ES-I3 (cell line): ENCODE measurements around the gene CCDC106.

Experiments
- H3K36me3 ChIP-seq: 2 replicates; pipeline ENCODE4 v1.6.1; 2013; ENCODE audit warnings: mild to moderate bottlenecking, low read length, control low read depth, moderate library complexity; ENCODE audit not compliant: insufficient read depth
- H3K4me1 ChIP-seq: 2 replicates; pipeline ENCODE4 v1.6.1; 2013; ENCODE audit warnings: mild to moderate bottlenecking, control low read depth, low read length; ENCODE audit not compliant: insufficient read depth
- H3K9ac ChIP-seq: 2 replicates; pipeline ENCODE4 v1.6.1; 2013; ENCODE audit warnings: low read depth, mild to moderate bottlenecking, low read length, moderate library complexity
- H3K9me3 ChIP-seq: 2 replicates; pipeline ENCODE4 v1.6.1; 2013; ENCODE audit warnings: mild to moderate bottlenecking, low read length, moderate library complexity; ENCODE audit not compliant: control insufficient read depth, insufficient read depth

The CCDC106 gene

DNA sequence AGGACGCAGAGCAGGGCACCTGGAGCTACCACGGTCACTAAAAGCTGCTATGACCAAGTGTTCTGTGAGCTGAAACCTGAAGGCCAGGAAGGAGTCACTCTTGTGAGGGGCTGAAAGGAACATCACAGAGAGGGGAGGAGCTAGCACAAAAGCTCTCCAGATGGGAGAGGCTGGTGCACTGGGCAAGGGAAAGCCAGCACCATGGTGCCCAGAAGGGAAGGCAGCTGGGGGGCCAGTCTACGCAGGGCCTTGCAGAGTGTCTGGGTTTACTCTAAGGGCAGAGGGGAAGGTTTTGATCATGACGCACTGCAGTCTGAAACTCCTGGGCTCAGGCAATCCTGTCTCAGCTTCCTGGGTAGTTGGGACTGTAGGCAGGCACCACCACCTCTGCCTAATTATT, 11.3 kb upstream of the CCDC106 start:
- Histone ChIP-seq H3K9ac (no peak overlapping the region), H3K4me1 (peaks cover 8% of the 10 kb centered on the region; the same call in 1 of the 2 replicates), H3K36me3 (no peaks in the 10 kb centered on the region), H3K9me3 (no peaks in the 10 kb centered on the region)

DNA sequence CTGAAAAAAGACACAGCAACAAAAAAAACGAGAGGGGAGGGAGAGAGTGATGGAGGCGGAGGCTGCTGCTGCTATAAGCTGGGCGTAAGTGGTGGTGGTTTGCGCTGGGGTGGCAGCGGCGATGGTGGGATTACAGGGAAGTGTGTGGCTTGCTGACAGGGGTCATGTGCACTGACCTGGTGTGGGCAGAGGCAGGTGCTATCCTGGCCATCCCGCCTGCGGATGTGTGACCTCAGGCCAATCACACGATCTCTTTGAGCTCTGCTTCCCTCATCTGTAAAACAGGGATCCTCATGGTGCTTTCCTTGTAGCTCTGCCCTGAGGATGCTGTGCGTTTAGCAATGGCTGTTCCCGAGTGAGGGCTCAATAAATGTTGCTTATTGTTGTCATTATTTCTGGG, 10.5 kb upstream of the CCDC106 start:
- Histone ChIP-seq H3K4me1 (peaks cover 8% of the 10 kb centered on the region; the same call in 1 of the 2 replicates), H3K36me3 (no peaks in the 10 kb centered on the region), H3K9me3 (no peaks in the 10 kb centered on the region), H3K9ac (no peak overlapping the region)

DNA sequence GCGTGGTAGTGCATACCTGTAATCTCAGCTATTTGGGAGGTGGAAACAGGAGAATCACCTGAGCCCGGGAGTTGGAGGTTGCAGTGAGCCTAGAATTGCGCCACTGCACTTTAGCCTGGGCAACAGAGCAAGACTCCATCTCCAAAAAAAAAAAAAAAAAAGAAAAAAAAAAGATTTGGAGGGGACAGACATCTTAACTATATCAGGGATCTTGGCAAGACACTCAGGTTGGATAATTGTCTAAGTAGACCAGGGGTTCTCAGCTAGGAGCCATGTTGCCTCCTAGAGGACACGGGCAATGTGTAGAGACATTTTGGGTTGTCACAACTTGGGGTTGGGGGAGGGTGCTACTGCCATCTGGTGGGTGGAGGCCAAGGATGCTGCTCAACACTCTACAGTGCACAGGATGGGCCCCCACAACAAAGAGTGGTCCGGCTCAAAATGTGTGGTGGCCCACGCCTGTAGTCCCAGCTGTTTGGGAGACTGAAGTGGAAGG, 9.1 kb upstream of the CCDC106 start:
- Histone ChIP-seq H3K9ac (no peak overlapping the region), H3K4me1 (peaks cover 8% of the 10 kb centered on the region; the same call in 1 of the 2 replicates), H3K36me3 (no peaks in the 10 kb centered on the region), H3K9me3 (no peaks in the 10 kb centered on the region)

DNA sequence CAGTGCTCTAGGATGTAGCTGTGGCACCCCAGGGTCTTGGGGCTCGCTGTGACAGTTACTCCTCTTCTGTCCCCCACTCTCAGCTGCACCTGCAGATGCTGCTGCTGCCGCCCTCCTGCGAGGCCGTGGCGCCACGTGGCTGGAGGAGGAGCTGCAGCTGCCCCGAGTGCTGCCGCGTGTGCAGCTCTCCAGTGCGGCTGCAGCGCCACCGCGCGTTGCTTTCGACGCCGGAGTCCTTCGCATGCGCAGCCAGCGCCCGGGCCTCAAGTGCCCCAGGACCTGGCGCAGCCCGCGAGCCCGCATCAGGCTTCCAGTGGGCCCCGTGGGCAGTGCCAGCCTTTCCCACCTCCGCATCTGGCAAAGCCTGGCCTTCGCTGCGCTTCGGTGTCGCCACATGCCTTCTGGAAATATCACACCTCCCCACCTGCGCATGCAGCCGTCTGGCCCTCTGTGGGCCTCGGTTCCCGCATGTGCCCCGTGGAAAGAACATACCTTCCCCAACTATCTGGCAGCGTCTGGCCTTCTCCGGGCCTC, 7.9 kb upstream of the CCDC106 start:
- H3K9ac ChIP-seq, result peak overlapping the region; percentile 89
- H3K9me3 ChIP-seq, result no peaks in the 10 kb centered on the region
- H3K4me1 ChIP-seq, result peaks cover 8% of the 10 kb centered on the region; the same call in 1 of the 2 replicates
- H3K36me3 ChIP-seq, result peaks cover 2% of the 10 kb centered on the region

DNA sequence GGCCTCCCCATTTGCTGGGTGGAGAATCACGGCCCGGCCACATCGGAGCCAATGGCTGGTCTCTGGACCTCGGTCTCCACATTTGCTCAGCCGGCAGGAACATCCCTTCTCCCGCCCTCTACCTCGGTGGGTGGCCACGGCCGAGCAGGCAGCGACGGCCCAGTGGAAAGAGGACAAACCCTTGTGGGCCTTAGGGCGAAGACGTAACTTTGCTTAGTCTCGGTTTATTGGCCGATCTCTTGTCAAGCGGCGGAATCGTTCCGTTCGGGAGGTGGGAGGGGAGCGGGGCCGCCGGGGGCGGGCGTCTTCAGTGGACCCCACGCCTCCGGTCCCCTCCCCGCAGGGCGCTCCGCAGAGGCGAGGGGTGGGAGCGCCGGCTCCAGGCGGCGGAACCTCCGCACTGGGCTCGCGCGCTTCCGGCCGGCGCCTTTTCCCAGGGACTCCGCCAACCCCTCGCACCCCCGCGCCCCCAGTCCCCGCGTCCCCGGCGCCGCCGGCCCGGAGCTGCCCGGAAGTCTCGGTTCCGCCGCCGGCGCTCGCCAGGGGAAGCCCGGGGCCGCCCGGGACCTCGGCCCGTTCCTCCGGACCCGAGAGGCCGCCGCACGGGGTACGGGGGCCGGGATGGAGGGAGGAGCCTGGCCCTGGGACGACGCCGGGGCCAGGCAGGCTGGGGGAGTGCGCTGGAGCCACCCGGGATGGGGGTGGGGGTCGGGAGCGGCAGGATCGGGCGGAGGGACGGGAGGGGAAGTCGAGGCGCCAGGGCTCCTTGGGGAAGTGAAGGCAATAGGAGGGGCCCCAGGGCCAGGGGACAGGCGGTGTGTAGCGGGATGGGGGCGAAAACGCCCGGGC, 7.2 kb upstream of the CCDC106 start, which contains the start of gene ZNF580:
ZNF580 (plus strand) TSS at position 426 of the 849 bp plus-strand sequence. CDS start 1,507 bp downstream, outside the sequence.
- Histone ChIP-seq H3K36me3 (peaks cover 9% of the 10 kb centered on the region), H3K4me1 (peaks cover 4% of the 10 kb centered on the region; the same call in 1 of the 2 replicates), H3K9me3 (no peaks in the 10 kb centered on the region), H3K9ac (peak within 1 kb of the TSS; percentile 89)

DNA sequence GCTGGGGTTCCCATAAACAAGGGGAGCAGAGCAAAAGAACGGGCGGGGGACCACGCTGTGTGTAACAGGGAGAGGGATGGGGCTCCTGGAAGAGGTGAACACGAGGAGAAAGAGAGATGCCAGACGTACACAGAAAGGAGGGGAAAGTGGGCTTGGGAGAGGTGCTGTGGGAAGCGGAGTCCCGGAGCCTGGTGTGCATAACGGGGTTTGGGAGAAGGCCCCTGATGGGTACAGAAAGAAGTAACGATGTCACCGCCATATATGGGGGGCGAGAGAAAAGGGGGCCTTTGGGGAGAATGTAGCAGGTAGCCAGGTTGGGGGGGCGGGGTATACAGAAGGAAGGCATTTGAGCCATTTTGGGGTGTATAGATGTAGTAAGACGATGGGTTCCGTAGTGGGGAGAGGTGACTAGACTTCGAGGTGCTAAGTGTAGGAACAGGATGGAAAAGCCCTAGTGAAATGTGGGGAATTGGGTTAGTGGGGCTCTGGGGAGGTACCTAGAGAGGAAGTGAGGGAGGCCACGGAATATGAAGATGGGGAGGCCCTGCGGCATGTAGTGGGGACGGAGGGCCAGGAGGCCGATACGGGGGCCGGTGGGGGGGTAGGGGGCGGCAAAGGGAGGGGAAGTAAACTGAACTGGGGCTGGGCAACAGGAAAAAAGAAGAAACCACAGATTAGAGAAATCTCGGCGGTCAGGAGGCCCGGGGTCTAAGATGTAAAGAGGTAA, 6.4 kb upstream of the CCDC106 start:
- H3K4me1 ChIP-seq, result no peaks in the 10 kb centered on the region; the same call in 1 of the 2 replicates
- H3K9me3 ChIP-seq, result no peaks in the 10 kb centered on the region

DNA sequence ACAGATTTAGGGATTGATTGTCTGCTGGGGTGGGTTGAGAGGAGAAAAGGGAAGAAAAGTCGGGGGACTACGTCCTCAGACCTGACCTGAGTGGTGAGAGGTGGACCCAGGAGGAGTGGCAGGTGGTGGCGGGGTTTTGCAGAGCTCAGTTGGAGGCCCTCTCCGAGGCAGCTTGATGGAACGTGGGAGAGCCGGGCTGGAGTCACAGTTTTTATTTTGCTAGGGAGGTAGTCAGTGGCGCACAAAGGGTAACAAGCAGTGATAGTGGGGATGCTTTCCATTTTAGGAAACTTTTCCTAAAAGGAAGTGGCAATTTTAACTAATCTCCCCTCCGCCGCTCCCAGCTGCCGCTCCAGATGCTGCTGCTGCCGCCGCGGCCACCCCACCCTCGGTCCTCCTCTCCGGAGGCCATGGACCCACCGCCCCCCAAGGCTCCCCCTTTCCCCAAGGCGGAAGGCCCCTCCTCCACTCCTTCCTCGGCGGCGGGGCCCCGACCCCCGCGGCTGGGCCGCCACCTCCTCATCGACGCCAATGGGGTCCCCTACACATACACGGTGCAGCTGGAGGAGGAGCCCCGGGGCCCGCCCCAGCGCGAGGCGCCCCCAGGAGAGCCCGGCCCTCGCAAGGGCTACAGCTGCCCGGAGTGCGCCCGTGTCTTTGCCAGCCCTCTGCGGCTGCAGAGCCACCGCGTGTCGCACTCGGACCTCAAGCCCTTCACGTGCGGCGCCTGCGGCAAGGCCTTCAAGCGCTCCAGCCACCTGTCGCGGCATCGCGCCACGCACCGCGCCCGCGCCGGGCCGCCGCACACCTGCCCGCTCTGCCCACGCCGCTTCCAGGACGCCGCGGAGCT, 5.6 kb upstream of the CCDC106 start:
- no peaks in the 10 kb centered on the region for H3K9me3 ChIP-seq
- H3K9ac ChIP-seq, result peak overlapping the region; percentile 89
- H3K36me3 ChIP-seq, result peaks cover 9% of the 10 kb centered on the region
- no peaks in the 10 kb centered on the region; the same call in 1 of the 2 replicates for H3K4me1 ChIP-seq

More for the DNA sequence above, 6.4 kb upstream of the CCDC106 start:
- Histone ChIP-seq H3K36me3 (peaks cover 9% of the 10 kb centered on the region), H3K9ac (peak overlapping the region; percentile 89)

DNA sequence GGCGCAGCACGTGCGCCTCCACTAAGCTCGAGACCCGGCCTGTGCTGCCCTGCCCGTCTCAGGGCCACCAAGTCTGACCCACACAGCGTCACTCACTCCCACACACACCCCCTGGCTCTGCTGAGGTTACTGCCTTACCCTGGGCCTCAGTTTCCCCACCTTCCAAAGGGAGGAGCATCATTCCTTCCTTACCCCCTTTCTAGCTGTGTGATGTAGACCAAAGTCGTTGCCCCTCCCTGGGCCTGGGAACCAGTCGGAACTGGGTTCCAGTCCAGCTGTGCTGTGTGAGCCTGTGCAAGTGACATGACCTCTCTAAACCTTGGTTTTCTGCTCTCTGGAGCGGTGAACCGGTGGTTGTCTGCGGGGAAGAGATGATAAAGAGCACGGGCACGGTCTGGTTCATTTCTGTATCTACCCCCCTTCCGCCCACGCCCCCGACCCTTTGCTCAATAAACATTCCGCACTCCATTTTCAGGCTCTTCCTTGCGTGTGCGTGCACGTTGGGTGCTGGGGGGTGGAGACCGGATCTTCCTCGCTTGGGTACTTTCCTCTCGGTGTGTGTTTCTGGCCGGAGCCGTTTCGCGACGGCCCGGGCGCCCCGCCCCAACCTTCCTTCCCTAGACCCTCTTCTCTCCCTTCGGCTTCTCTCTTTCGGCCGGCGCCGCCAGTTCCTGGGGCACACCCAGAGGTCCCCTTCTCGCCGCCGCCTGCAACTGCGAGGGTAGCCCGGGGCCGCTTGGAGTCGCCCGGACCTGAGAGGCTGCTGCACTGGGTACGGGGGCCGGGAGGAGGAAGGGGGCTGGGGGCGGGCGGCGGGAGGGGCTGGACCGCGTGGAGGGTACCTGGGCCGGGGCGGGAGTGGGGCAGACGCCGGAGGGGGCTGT, 4.8 kb upstream of the CCDC106 start, which contains the start of gene ZNF581:
ZNF581 (plus strand) TSS at position 647 of the 884 bp plus-strand sequence. CDS start 923 bp downstream, outside the sequence.
- Histone ChIP-seq H3K9ac (peak within 1 kb of the TSS; percentile 89), H3K9me3 (no peaks in the 10 kb centered on the region), H3K36me3 (peaks cover 9% of the 10 kb centered on the region), H3K4me1 (no peaks in the 10 kb centered on the region; the same call in 1 of the 2 replicates)

DNA sequence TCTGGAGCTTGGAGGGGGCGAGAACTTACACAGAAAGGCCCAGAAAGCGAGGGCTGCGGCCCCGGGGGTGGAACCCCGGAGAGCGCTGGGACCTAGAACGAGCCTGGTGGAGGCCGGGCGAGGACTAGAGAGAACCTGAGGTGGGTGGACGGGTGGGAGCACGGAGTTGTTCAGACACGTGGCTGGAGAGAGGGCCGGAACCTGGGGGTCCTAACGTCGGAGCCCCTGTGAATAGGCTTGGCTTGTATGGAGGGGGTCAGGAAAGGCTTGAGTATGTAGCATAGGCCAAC, 4.2 kb upstream of the CCDC106 start:
- H3K36me3 ChIP-seq, result peaks cover 9% of the 10 kb centered on the region
- no peaks in the 10 kb centered on the region; the same call in 1 of the 2 replicates for H3K4me1 ChIP-seq
- H3K9ac ChIP-seq, result peak overlapping the region; percentile 65

DNA sequence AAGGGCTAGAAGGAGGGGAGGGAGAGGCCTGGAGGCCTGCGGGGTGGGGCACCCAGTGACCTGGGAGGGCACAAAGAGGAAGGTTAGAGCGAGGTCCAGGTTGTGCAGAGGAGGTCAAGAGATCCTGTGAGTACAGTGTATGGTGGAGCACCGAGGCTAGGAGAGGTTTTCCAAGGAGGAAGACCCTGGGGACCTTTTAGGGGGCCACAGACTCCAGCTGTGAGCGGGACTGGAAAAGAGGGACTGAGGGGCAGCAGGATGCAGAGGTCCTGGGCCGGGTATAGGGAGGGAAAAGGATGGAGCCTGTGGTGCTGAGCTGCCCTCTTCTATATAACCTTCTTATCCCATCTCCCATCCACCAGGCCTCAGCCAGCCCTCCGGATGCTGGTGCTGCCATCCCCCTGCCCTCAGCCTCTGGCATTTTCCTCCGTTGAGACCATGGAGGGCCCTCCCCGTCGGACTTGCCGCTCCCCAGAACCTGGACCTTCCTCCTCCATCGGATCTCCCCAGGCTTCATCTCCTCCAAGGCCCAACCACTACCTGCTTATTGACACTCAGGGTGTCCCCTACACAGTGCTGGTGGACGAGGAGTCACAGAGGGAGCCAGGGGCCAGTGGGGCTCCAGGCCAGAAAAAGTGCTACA, 3.7 kb upstream of the CCDC106 start:
- H3K4me1 ChIP-seq, result no peaks in the 10 kb centered on the region; the same call in 1 of the 2 replicates
- peak overlapping the region; percentile 65 for H3K9ac ChIP-seq
- H3K9me3 ChIP-seq, result no peaks in the 10 kb centered on the region
- H3K36me3 ChIP-seq, result peaks cover 9% of the 10 kb centered on the region

More for the DNA sequence above, 4.2 kb upstream of the CCDC106 start:
- H3K9me3 ChIP-seq, result no peaks in the 10 kb centered on the region

DNA sequence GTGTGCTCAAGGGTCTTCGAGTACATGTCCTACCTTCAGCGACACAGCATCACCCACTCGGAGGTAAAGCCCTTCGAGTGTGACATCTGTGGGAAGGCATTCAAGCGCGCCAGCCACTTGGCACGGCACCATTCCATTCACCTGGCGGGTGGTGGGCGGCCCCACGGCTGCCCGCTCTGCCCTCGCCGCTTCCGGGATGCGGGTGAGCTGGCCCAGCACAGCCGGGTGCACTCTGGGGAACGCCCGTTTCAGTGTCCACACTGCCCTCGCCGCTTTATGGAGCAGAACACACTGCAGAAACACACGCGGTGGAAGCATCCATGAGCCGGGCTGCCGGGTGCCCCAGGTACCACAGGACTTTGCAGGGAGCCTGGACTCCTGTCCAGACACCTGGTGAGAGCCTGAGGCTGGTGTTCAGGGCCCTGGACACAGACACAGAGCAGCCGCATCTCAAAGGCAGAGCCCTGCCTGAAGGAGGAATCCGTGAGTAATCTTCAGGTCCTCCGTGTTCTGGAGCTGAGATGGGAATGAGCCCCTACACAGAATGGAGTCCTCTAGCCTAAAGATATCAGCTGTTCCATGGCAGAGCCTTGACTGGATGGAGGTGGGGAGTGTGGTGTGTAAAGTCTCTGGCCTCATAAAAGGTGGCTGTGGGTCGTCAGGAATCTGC, 3.0 kb upstream of the CCDC106 start:
- H3K9me3 ChIP-seq, result no peaks in the 10 kb centered on the region
- H3K4me1 ChIP-seq, result no peaks in the 10 kb centered on the region; the same call in 1 of the 2 replicates
- peaks cover 9% of the 10 kb centered on the region for H3K36me3 ChIP-seq
- no peak overlapping the region for H3K9ac ChIP-seq

DNA sequence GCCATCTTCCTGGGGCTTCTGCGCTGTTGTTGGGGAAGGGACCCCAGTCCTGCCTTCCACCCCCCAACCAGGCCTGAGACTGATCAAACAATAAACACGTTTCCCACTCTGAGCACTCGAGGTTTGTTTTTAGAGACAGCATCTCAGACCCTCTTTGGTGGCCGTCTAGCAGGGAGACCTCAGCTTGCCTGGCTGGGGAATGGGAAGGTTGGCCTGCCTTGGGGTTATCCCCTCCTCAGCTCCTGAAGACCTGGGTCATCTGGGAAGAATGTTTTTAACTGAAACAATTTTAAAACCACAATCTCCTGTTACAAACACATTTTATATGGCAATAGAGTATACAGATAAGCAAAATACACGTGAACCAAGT, 2.5 kb upstream of the CCDC106 start:
- H3K4me1 ChIP-seq, result no peaks in the 10 kb centered on the region; the same call in 1 of the 2 replicates
- H3K9ac ChIP-seq, result no peak overlapping the region
- H3K36me3 ChIP-seq, result peaks cover 9% of the 10 kb centered on the region
- H3K9me3 ChIP-seq, result no peaks in the 10 kb centered on the region
